Neuron (in vitro differentiated cells): ENCODE measurements around the gene DDA1.

Source experiments
- H2AFZ ChIP-seq: one replicate; pipeline ENCODE4 v1.6.1; 2013; ENCODE audit warnings: low read depth, mild to moderate bottlenecking, inconsistent platforms, low read length, moderate library complexity
- H3K27me3 ChIP-seq: one replicate; pipeline ENCODE4 v1.6.1; 2013; ENCODE audit warnings: low read length; ENCODE audit not compliant: insufficient read depth
- H3K36me3 ChIP-seq: one replicate; pipeline ENCODE4 v1.6.1; 2013; ENCODE audit warnings: low read length; ENCODE audit not compliant: insufficient read depth
- H3K4me1 ChIP-seq: one replicate; pipeline ENCODE4 v1.6.1; 2013; ENCODE audit warnings: low read length; ENCODE audit not compliant: insufficient read depth
- H3K4me3 ChIP-seq: 2 replicates; pipeline ENCODE4 v1.5.1; 2013; ENCODE audit warnings: mild to moderate bottlenecking, low read length, moderate library complexity
- H3K9me3 ChIP-seq: one replicate; pipeline ENCODE4 v1.6.1; 2013; ENCODE audit warnings: low read length

DDA1 gene

GRCh38 chr19:17325133-17325532, 15.8 kb downstream of the DDA1 start:
- no peak overlapping the region for H3K4me3 ChIP-seq
- no peaks in the 10 kb centered on the region for H3K4me1 ChIP-seq
- peaks cover 58% of the 10 kb centered on the region for H3K36me3 ChIP-seq
- no peak overlapping the region for H2AFZ ChIP-seq
- H3K27me3 ChIP-seq: no peaks in the 10 kb centered on the region
- no peaks in the 10 kb centered on the region for H3K9me3 ChIP-seq

- no peak overlapping the region for H3K4me3 ChIP-seq
- H3K27me3 ChIP-seq: no peaks in the 10 kb centered on the region
- peaks cover 61% of the 10 kb centered on the region for H3K36me3 ChIP-seq
Measured at GRCh38 chr19:17325881-17326594, 16.7 kb downstream of the DDA1 start.

GRCh38 chr19:17326595-17326966, 17.2 kb downstream of the DDA1 start:
- H3K9me3 ChIP-seq: no peaks in the 10 kb centered on the region
- peaks cover 62% of the 10 kb centered on the region for H3K36me3 ChIP-seq
- H2AFZ ChIP-seq: no peak overlapping the region
- H3K27me3 ChIP-seq: no peaks in the 10 kb centered on the region
- no peak overlapping the region for H3K4me3 ChIP-seq
- no peaks in the 10 kb centered on the region for H3K4me1 ChIP-seq

More at GRCh38 chr19:17325881-17326594, 16.7 kb downstream of the DDA1 start:
- Histone ChIP-seq H3K9me3 (no peaks in the 10 kb centered on the region), H2AFZ (no peak overlapping the region), H3K4me1 (no peaks in the 10 kb centered on the region)

DNA sequence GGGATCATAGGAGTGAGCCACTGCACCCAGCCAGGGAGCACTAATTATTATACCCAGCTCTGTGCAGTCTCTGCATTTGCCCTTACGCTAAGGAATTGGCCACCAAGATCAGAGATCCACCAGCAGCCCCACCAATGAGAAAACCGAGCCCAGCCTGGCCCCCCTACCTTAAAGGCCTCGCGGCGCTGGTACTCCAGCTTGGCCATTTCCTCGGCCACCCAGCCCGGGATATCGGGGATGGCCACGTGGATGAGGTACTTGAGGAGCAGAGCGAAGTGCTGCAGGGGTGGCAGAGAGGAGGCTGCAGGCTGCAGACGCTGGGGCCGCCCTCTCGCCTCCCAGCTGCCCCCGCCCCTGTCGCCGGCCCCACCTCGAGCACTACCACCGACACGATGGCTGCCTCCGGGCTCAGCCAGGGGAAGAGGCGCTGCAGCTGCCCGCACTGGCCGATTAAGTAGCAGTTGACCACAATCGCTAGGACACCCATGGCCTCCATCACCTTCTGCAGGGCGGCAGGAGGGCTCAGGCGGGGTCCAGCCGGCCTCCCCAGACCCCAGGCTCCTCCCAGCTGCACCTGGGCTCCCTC, 17.8 kb downstream of the DDA1 start:
- H3K4me3 ChIP-seq: no peak overlapping the region
- H3K27me3 ChIP-seq: no peaks in the 10 kb centered on the region
- H3K36me3 ChIP-seq: peaks cover 56% of the 10 kb centered on the region
- no peaks in the 10 kb centered on the region for H3K9me3 ChIP-seq
- H3K4me1 ChIP-seq: no peaks in the 10 kb centered on the region
- H2AFZ ChIP-seq: no peak overlapping the region

- H2AFZ ChIP-seq: no peak overlapping the region
- H3K9me3 ChIP-seq: no peaks in the 10 kb centered on the region
- H3K4me3 ChIP-seq: no peak overlapping the region
- no peaks in the 10 kb centered on the region for H3K27me3 ChIP-seq
- no peaks in the 10 kb centered on the region for H3K4me1 ChIP-seq
- peaks cover 60% of the 10 kb centered on the region for H3K36me3 ChIP-seq
Measured at GRCh38 chr19:17327654-17328516, 18.5 kb downstream of the DDA1 start.

- Histone ChIP-seq H3K9me3 (no peaks in the 10 kb centered on the region), H3K4me3 (no peak overlapping the region), H3K4me1 (peaks cover 2% of the 10 kb centered on the region), H2AFZ (no peak overlapping the region), H3K27me3 (no peaks in the 10 kb centered on the region), H3K36me3 (peaks cover 64% of the 10 kb centered on the region)
Measured at GRCh38 chr19:17328517-17329365, 19.4 kb downstream of the DDA1 start.

DNA sequence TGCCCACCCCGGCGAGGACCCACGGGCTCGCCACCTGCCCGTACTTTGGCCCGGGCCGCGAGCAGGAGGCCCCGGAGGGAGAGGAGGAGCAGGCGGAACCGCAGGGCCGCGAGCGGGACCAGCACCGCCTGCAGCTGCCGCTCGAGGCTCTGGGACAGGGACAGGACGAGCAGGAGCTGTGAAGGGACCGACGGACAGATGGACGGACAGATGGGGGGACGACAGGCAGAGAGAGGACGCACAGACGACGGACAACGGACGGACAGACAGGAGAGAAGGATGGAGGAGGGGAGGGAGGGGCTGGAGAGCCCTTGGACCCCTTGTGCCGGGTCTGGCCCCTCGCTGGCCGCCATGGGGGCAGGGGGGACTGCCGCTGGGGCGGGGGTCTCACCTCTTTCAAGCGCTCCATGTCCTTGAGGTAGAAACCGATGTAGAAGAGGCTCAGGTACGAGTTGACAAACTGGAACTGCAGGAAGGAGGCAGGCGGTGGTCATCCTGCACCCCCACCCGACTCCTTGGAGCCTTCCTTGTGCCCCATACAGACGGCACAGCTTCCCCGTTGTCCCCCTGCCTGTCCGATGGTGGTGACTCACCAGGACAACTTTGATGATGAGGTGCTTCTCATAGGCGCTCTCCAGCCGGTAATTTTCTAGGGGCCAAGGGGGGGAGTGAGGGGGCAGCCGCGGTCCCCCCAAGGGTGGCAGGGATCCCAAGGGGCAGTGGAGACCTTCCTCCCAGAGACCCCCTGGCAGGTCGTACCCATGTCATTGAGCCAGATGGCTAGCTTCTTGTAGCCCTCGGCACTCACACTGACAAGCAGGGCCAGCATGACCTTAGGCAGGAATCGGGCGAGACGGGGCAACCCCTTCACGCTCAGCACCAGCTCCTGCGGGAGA, 20.3 kb downstream of the DDA1 start:
- Histone ChIP-seq H2AFZ (no peak overlapping the region), H3K4me3 (no peak overlapping the region), H3K27me3 (no peaks in the 10 kb centered on the region), H3K4me1 (peaks cover 3% of the 10 kb centered on the region), H3K9me3 (no peaks in the 10 kb centered on the region), H3K36me3 (peaks cover 58% of the 10 kb centered on the region)

GRCh38 chr19:17330262-17331044, 21.1 kb downstream of the DDA1 start:
- Histone ChIP-seq H3K36me3 (peaks cover 50% of the 10 kb centered on the region), H3K4me1 (peaks cover 8% of the 10 kb centered on the region), H3K9me3 (no peaks in the 10 kb centered on the region), H3K4me3 (no peak overlapping the region), H2AFZ (no peak overlapping the region), H3K27me3 (no peaks in the 10 kb centered on the region)

DNA sequence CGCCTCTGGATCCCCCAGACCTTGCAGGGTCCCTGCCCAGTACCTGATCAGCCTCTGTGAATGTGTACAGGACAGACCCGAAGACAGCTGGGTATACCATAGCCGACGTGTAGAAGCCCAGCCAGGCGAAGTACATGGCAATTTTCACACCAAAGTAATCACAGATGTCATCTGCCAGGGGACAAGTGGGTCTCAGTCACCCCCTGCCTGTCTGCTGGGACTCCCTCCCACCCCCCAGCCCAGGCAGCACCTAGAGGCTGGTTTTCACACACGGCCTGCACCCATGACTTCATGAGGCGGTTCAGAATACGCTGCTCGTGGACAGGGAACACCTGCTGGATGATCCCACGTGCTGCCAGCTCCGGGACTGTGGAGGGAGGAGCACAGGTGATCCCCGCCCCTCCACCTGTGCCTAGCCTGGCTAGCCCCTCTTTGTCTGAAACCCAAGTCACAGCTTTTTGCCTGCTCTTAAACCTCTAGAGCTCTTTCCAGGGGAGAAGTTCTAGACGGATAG, 21.7 kb downstream of the DDA1 start:
- Histone ChIP-seq H3K36me3 (peaks cover 45% of the 10 kb centered on the region), H2AFZ (no peak overlapping the region), H3K4me1 (peaks cover 8% of the 10 kb centered on the region), H3K27me3 (no peaks in the 10 kb centered on the region), H3K9me3 (no peaks in the 10 kb centered on the region), H3K4me3 (no peak overlapping the region)

- no peaks in the 10 kb centered on the region for H3K27me3 ChIP-seq
- peaks cover 37% of the 10 kb centered on the region for H3K36me3 ChIP-seq
- H2AFZ ChIP-seq: no peak overlapping the region
- peaks cover 8% of the 10 kb centered on the region for H3K4me1 ChIP-seq
- no peaks in the 10 kb centered on the region for H3K9me3 ChIP-seq
- H3K4me3 ChIP-seq: no peak overlapping the region
Measured at GRCh38 chr19:17332360-17332676, 23.0 kb downstream of the DDA1 start.

- Histone ChIP-seq H3K36me3 (peaks cover 31% of the 10 kb centered on the region), H3K27me3 (no peaks in the 10 kb centered on the region), H3K9me3 (no peaks in the 10 kb centered on the region), H3K4me3 (no peak overlapping the region), H3K4me1 (peaks cover 11% of the 10 kb centered on the region), H2AFZ (no peak overlapping the region)
Measured at GRCh38 chr19:17332677-17333581, 23.6 kb downstream of the DDA1 start.
